DND-41 (cell line): ENCODE results near the gene PPP2R2D.

Source experiments
- CTCF ChIP-seq: IDR thresholded peaks from 2 replicates; pipeline ENCODE4 v1.5.1; 2012; ENCODE audit warnings: borderline replicate concordance, low read length, moderate library complexity, mild to moderate bottlenecking; ENCODE audit not compliant: poor library complexity, severe bottlenecking; ENCODE audit errors: extremely low read depth
- EZH2 ChIP-seq: IDR thresholded peaks from 3 replicates; pipeline ENCODE4 v1.6.1; 2012; ENCODE audit warnings: borderline replicate concordance, low read depth, mild to moderate bottlenecking, moderate library complexity, low read length, inconsistent platforms; ENCODE audit not compliant: severe bottlenecking

- no peak for TF ChIP-seq CTCF
- TF ChIP-seq EZH2: no peak
Observed at GRCh38 chr10:132005147-132005546, 104.3 kb downstream of the PPP2R2D start.
